H1 (cell line): ENCODE results near the gene FA2H. TPM values are rescaled to one million over a fixed set of nuclear protein-coding genes. Genes with fewer than 3 reads are reported as not detected.

Experiments used
- CTCF ChIA-PET: fragments of 300-600 bp; sonication (Branson Sonifier 250); formaldehyde crosslinking; loops from one replicate; lab custom pipeline; 2021; ENCODE audit not compliant: partially characterized antibody; lab: Charles Lee
- POLR2A ChIA-PET: fragments of 300-600 bp; sonication (Branson Sonifier 250); formaldehyde crosslinking; loops from one replicate; lab custom pipeline; 2021; ENCODE audit warnings: inconsistent platforms; ENCODE audit not compliant: partially characterized antibody; lab: Charles Lee
- DNase-seq, 2 experiments: peaks; one replicate each; pipeline versions ENCODE4 v3.0.0 to v3.0.0-alpha.2; 2010 to 2022; ENCODE audit warnings: low spot score in 2 of 2, low read depth in 1 of 2, mixed read lengths in 1 of 2
- FAIRE-seq: peaks from 2 replicates; lab custom pipeline; 2011; peaks lifted over from hg19 to GRCh38; lab: Jason Lieb, UNC
- H2AFZ ChIP-seq: 2 replicates; pipeline ENCODE4 v1.8.1; 2012; ENCODE audit warnings: low read length, inconsistent platforms
- H2AK5ac ChIP-seq: 2 replicates; pipeline ENCODE4 v1.6.1; 2013; ENCODE audit warnings: low read depth, low read length
- H2BK120ac ChIP-seq: replicated peaks from 2 replicates; pipeline ENCODE3; 2013; ENCODE audit warnings: low read depth, low read length, inconsistent platforms
- H2BK12ac ChIP-seq: 2 replicates; pipeline ENCODE4 v1.6.1; 2013; ENCODE audit warnings: low read depth, low read length
- H2BK15ac ChIP-seq: 2 replicates; pipeline ENCODE4 v1.6.1; 2013; ENCODE audit warnings: low read length
- H2BK20ac ChIP-seq: 2 replicates; pipeline ENCODE4 v1.6.1; 2013; ENCODE audit warnings: low read length
- H2BK5ac ChIP-seq: 2 replicates; pipeline ENCODE4 v1.6.1; 2013; ENCODE audit warnings: low read depth, low read length
- H3K14ac ChIP-seq: 2 replicates; pipeline ENCODE4 v1.6.1; 2013; ENCODE audit warnings: inconsistent platforms; ENCODE audit not compliant: insufficient read length
- H3K18ac ChIP-seq: 2 replicates; pipeline ENCODE4 v1.6.1; 2013; ENCODE audit warnings: low read length; ENCODE audit errors: extremely low read depth
- H3K23ac ChIP-seq: 2 replicates; pipeline ENCODE4 v1.6.1; 2013; ENCODE audit warnings: inconsistent platforms; ENCODE audit not compliant: insufficient read length
- H3K23me2 ChIP-seq: 2 replicates; pipeline ENCODE4 v1.6.1; 2013; ENCODE audit warnings: low read depth, low read length
- H3K27ac ChIP-seq: 2 replicates; pipeline ENCODE4 v1.6.1; 2011; ENCODE audit warnings: low read depth, low read length, inconsistent platforms
- H3K27me3 ChIP-seq, 4 experiments: replicated peaks in 1 of 4; 1 replicate in 1 of 4; 2 replicates in 3 of 4; pipeline versions ENCODE4 v1.6.1 to v1.8.1; 2011 to 2013; ENCODE audit warnings: low read length in 3 of 4, mild to moderate bottlenecking in 3 of 4, inconsistent platforms in 2 of 4, mixed read lengths in 2 of 4, moderate library complexity in 1 of 4; ENCODE audit not compliant: control insufficient read depth in 3 of 4, insufficient read depth in 3 of 4; ENCODE audit errors: extremely low read depth in 1 of 4
- H3K36me3 ChIP-seq, 4 experiments: 2 replicates each; pipeline versions ENCODE4 v1.6.1 to v1.8.1; 2011 to 2013; ENCODE audit warnings: mild to moderate bottlenecking in 4 of 4, low read length in 3 of 4, moderate library complexity in 2 of 4, control low read depth in 1 of 4, inconsistent platforms in 1 of 4; ENCODE audit not compliant: insufficient read depth in 4 of 4, control insufficient read depth in 2 of 4
- H3K4ac ChIP-seq: replicated peaks from 2 replicates; pipeline ENCODE3; 2013; ENCODE audit warnings: low read length, low read depth, mixed read lengths, inconsistent platforms; ENCODE audit not compliant: insufficient read length
- H3K4me1 ChIP-seq, 4 experiments: replicated peaks in 1 of 4; 1 replicate in 1 of 4; 2 replicates in 3 of 4; pipeline versions ENCODE4 v1.6.1 to v1.8.1; 2011 to 2013; ENCODE audit warnings: low read length in 3 of 4, inconsistent platforms in 2 of 4, mixed read lengths in 1 of 4; ENCODE audit not compliant: insufficient read depth in 4 of 4, control insufficient read depth in 3 of 4
- H3K4me2 ChIP-seq, 2 experiments: 2 replicates each; pipeline versions ENCODE4 v1.6.1 to v1.8.1; 2011 to 2013; ENCODE audit warnings: low read depth in 2 of 2, low read length in 2 of 2, control low read depth in 1 of 2, inconsistent platforms in 1 of 2, mild to moderate bottlenecking in 1 of 2; ENCODE audit not compliant: insufficient read depth in 1 of 2
- H3K4me3 ChIP-seq, 4 experiments: fragments of 200-600, 300-600 bp in 1 of 4; sonication (generic), shearing (Covaris generic), sonication (Bioruptor Twin) in 1 of 4; 2 replicates each; pipeline versions ENCODE4 v1.5.1 to v1.8.1; 2011 to 2016; ENCODE audit warnings: low read length in 4 of 4, low read depth in 3 of 4, control low read depth in 2 of 4, inconsistent platforms in 2 of 4, mild to moderate bottlenecking in 2 of 4, mixed read lengths in 1 of 4, moderate library complexity in 1 of 4; ENCODE audit not compliant: insufficient read depth in 2 of 4; ENCODE audit errors: extremely low read depth in 1 of 4
- H3K56ac ChIP-seq: replicated peaks from 2 replicates; pipeline ENCODE3; 2013; ENCODE audit warnings: low read depth, mild to moderate bottlenecking, mixed read lengths, low read length, inconsistent platforms; ENCODE audit not compliant: insufficient read length
- H3K79me1 ChIP-seq: 2 replicates; pipeline ENCODE4 v1.6.1; 2013; ENCODE audit warnings: low read depth, low read length, control low read depth
- H3K79me2 ChIP-seq, 2 experiments: 2 replicates each; pipeline versions ENCODE4 v1.6.1 to v1.8.1; 2012 to 2013; ENCODE audit warnings: low read length in 2 of 2, mild to moderate bottlenecking in 2 of 2, inconsistent platforms in 1 of 2; ENCODE audit not compliant: insufficient read depth in 2 of 2, control insufficient read depth in 1 of 2
- H3K9ac ChIP-seq, 4 experiments: replicated peaks in 1 of 4; 1 replicate in 1 of 4; 2 replicates in 3 of 4; pipeline versions ENCODE4 v1.6.1 to v1.8.1; 2011 to 2013; ENCODE audit warnings: low read depth in 3 of 4, low read length in 3 of 4, control low read depth in 2 of 4, mild to moderate bottlenecking in 2 of 4, moderate library complexity in 2 of 4, inconsistent platforms in 1 of 4; ENCODE audit errors: extremely low read depth in 1 of 4
- H3K9me3 ChIP-seq, 2 experiments: 2 replicates each; pipeline versions ENCODE4 v1.6.1 to v1.8.1; 2012 to 2013; ENCODE audit warnings: mild to moderate bottlenecking in 2 of 2, moderate library complexity in 2 of 2, control low read depth in 1 of 2, inconsistent platforms in 1 of 2, low read depth in 1 of 2, low read length in 1 of 2, mixed read lengths in 1 of 2; ENCODE audit not compliant: insufficient read depth in 2 of 2
- H4K20me1 ChIP-seq, 2 experiments: replicated peaks in 1 of 2; 2 replicates each; pipeline versions ENCODE3 to v1.8.1; 2011 to 2013; ENCODE audit warnings: inconsistent platforms in 2 of 2, low read length in 2 of 2, mild to moderate bottlenecking in 1 of 2; ENCODE audit not compliant: insufficient read depth in 2 of 2, control insufficient read depth in 1 of 2
- H4K5ac ChIP-seq: 2 replicates; pipeline ENCODE4 v1.6.1; 2013; ENCODE audit warnings: low read length, low read depth, mixed read lengths, inconsistent platforms; ENCODE audit not compliant: insufficient read length
- H4K8ac ChIP-seq: 2 replicates; pipeline ENCODE4 v1.8.0; 2013; ENCODE audit warnings: mild to moderate bottlenecking, moderate library complexity, low read length, inconsistent platforms; ENCODE audit not compliant: insufficient read depth; ENCODE audit errors: extremely low read depth
- H4K91ac ChIP-seq: replicated peaks from 2 replicates; pipeline ENCODE3; 2013; ENCODE audit warnings: low read length, mixed read lengths, inconsistent platforms; ENCODE audit not compliant: insufficient read length
- ATF2 ChIP-seq: IDR thresholded peaks from 2 replicates; pipeline ENCODE4 v1.6.1; 2012; ENCODE audit warnings: low read length, inconsistent platforms
- BACH1 ChIP-seq: IDR thresholded peaks from 2 replicates; pipeline ENCODE4 v1.6.1; 2012; ENCODE audit warnings: low read length, improper control_type of control experiment
- CBX5 ChIP-seq: fragments of 300-800, 300-1000 bp; sonication (generic); IDR thresholded peaks from 2 replicates; pipeline ENCODE4 v1.7.1; 2016; ENCODE audit warnings: antibody characterized with exemption, low read length, low read depth
- E2F6 ChIP-seq: IDR thresholded peaks from 2 replicates; pipeline ENCODE4 v1.6.1; 2012; ENCODE audit warnings: inconsistent platforms
- POLR2AphosphoS5 ChIP-seq: IDR thresholded peaks from 2 replicates; pipeline ENCODE4 v1.6.1; 2011; ENCODE audit warnings: low read depth, low read length
- RAD21 ChIP-seq, 2 experiments: IDR thresholded peaks in 1 of 2; conservative IDR thresholded peaks in 1 of 2; 2 replicates each; pipeline ENCODE4 v1.6.1; 2011; ENCODE audit warnings: low read depth in 2 of 2, low read length in 2 of 2, improper control_type of control experiment in 1 of 2, inconsistent platforms in 1 of 2, mild to moderate bottlenecking in 1 of 2, moderate library complexity in 1 of 2
- SIN3A ChIP-seq, 2 experiments: IDR thresholded peaks in 1 of 2; conservative IDR thresholded peaks in 1 of 2; 2 replicates each; pipeline ENCODE4 v1.6.1; 2011 to 2012; ENCODE audit warnings: low read length in 2 of 2, improper control_type of control experiment in 1 of 2, low read depth in 1 of 2, mild to moderate bottlenecking in 1 of 2
- SIX5 ChIP-seq: IDR thresholded peaks from 2 replicates; pipeline ENCODE4 v1.6.1; 2011; ENCODE audit warnings: mild to moderate bottlenecking, low read depth, low read length
- TAF7 ChIP-seq: optimal IDR thresholded peaks from 2 replicates; pipeline ENCODE3; 2011; ENCODE audit warnings: low read depth, mild to moderate bottlenecking, inconsistent platforms, low read length, moderate library complexity, borderline replicate concordance
- YY1 ChIP-seq: IDR thresholded peaks from 2 replicates; pipeline ENCODE4 v1.6.1; 2011; ENCODE audit warnings: low read depth, mild to moderate bottlenecking, low read length
- WGBS, 2 experiments: shearing (Covaris generic) in 1 of 2; methylation state at CpG; one replicate each; pipeline versions ENCODE4 v1.1.6 to v1.1.7; 2013 to 2015; ENCODE audit warnings: low lambda C conversion rate in 2 of 2, mixed read lengths in 2 of 2, inconsistent platforms in 1 of 2, low coverage in 1 of 2, missing lambda C conversion rate in 1 of 2; ENCODE audit not compliant: insufficient replicate concordance in 2 of 2, insufficient coverage in 1 of 2, insufficient read length in 1 of 2; ENCODE audit errors: extremely low coverage in 1 of 2, missing lambda C conversion rate in 1 of 2; 5-methylcytosine and 5-hydroxymethylcytosine counted together
- polyA plus RNA-seq, 7 experiments: library from polyadenylated mRNA; depleted of rRNA in 3 of 7; stranded (reverse) in 5 of 7; unstranded in 2 of 7; fragments of >200 nt in 5 of 7; fragments of 200-250 nt in 2 of 7; gene quantifications; 1 replicate in 5 of 7; 2 replicates in 1 of 7; 4 replicates in 1 of 7; pipeline versions ENCODE4 v1.2.1 to v1.2.3, GENCODE V29; 2011 to 2013; ENCODE audit warnings: missing spikeins in 2 of 7, mixed read lengths in 2 of 7
- total RNA-seq: library from RNA; stranded (reverse); fragmentation: NEBNext Ultra II Directional; extraction: Animal tissue kit (Norgen Biotek cat#: 25700); gene quantifications from 2 replicates; pipeline ENCODE4 v1.2.1, GENCODE V29; 2021

The FA2H gene
- total and polyA plus RNA-seq, 2 of the 8 experiments (the other 6 are each of a cell fraction or from before 2014, with no cell fraction given): 2.1 to 2.5 TPM

- Histone ChIP-seq H3K4me3 (no peak overlapping the region), H2AFZ (no peak overlapping the region), H4K8ac (no peak overlapping the region), H3K27me3 (no peaks in the 10 kb centered on the region), H3K79me1 (no peaks in the 10 kb centered on the region), H2BK120ac (no peak overlapping the region), H3K4me1 (no peaks in the 10 kb centered on the region), H3K79me2 (no peaks in the 10 kb centered on the region), H2AK5ac (no peak overlapping the region), H4K20me1 (no peaks in the 10 kb centered on the region), H3K9me3 (peaks cover 0 to 8% of the 10 kb centered on the region in 2 experiments; a peak in 1 of 4 replicates), H3K36me3 (no peaks in the 10 kb centered on the region; a peak in 2 of 8 replicates), H3K27ac (no peak overlapping the region), H3K23me2 (no peaks in the 10 kb centered on the region), H4K5ac (no peak overlapping the region), H3K23ac (no peak overlapping the region), H2BK12ac (no peak overlapping the region), H3K56ac (no peak overlapping the region), H3K18ac (no peak overlapping the region), H4K91ac (no peak overlapping the region), H2BK5ac (no peak overlapping the region), H3K4ac (no peak overlapping the region), H3K9ac (no peak overlapping the region), H3K4me2 (no peak overlapping the region), H3K14ac (no peak overlapping the region), H2BK15ac (no peak overlapping the region), H2BK20ac (no peak overlapping the region)
- no peak for TF ChIP-seq YY1
- TF ChIP-seq ATF2: no peak
- TF ChIP-seq BACH1: no peak
- no peak for TF ChIP-seq E2F6
- TF ChIP-seq CBX5: no peak
- no peak for TF ChIP-seq TAF7
- no peak for TF ChIP-seq RAD21 (IDR thresholded peaks at IDR 0.05 in 1 of 2, conservative IDR thresholded peaks at IDR 0.05 in 1 of 2; ENCODE audit: low read depth in 2 of 2, low read length in 2 of 2)
- no peak for TF ChIP-seq SIN3A (conservative IDR thresholded peaks at IDR 0.05 in 1 of 2, IDR thresholded peaks at IDR 0.05 in 1 of 2; ENCODE audit: low read depth in 1 of 2, low read length in 2 of 2)
- TF ChIP-seq SIX5: no peak
- TF ChIP-seq POLR2AphosphoS5: no peak
- FAIRE-seq: no peak
- POLR2A ChIA-PET: no interaction called here
- CTCF ChIA-PET: interaction anchor here (0.6 to 1.2 kb wide), 2 partner anchors 10 to 67 kb away, joined by 3 read pairs; no protein-coding TSS in a partner anchor
- DNase-seq: no peak
- 92% methylated on average over 2 of the region's 2 CpGs; no CpG with 5 or more reads in 1 of the 2 experiments for WGBS, 2 experiments
Measured at GRCh38 chr16:74793571-74793970, 19.0 kb upstream of the FA2H start.
